ENCODE data around the gene ABCA10. TPM values are rescaled to one million over a fixed set of nuclear protein-coding genes. Genes with fewer than 3 reads are reported as not detected.

Gene ABCA10
- total and polyA plus RNA-seq, 2 of the 8 experiments (the other 6 are each of a cell fraction or from before 2014, with no cell fraction given): not detected

- TF ChIP-seq, protein P1, sequence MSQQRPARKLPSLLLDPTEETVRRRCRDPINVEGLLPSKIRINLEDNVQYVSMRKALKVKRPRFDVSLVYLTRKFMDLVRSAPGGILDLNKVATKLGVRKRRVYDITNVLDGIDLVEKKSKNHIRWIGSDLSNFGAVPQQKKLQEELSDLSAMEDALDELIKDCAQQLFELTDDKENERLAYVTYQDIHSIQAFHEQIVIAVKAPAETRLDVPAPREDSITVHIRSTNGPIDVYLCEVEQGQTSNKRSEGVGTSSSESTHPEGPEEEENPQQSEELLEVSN (IDR thresholded peaks at IDR 0.05): no peak
- TF ChIP-seq EP300 (IDR thresholded peaks at IDR 0.05; ENCODE audit: borderline replicate concordance in 1 of 2, low read depth in 2 of 2, low read length in 2 of 2) (no peak), JUND (IDR thresholded peaks at IDR 0.05; ENCODE audit: low read length) (no peak), SIX5 (IDR thresholded peaks at IDR 0.05; ENCODE audit: low read depth, low read length) (no peak), POU5F1 (IDR thresholded peaks at IDR 0.05; ENCODE audit: low read depth, low read length) (no peak), TAF7 (optimal IDR thresholded peaks at IDR 0.05; ENCODE audit: borderline replicate concordance, low read depth, low read length) (no peak)
Measured at GRCh38 chr17:69188796-69189195, 39.8 kb downstream of the ABCA10 start (continued).
